Chondrocyte (in vitro differentiated cells): ENCODE data around the gene DAZAP1. TPM values are rescaled to one million over a fixed set of nuclear protein-coding genes. Genes with fewer than 3 reads are reported as not detected.
A peak's percentile ranks its signal among the peaks of the same experiment; 100 is the strongest.
"Not testable (repeated sequence)": the region's sequence is repeated elsewhere in the genome, so short reads cannot be mapped to it uniquely, and the experiment has no call there.

ENCODE experiments used
- DNase-seq: peaks from one replicate; pipeline ENCODE4 v3.0.0; 2021; ENCODE audit warnings: mixed read lengths, low spot score
- H3K27ac Mint-ChIP-seq: one replicate; pipeline ENCODE4 v1.8.0; 2021; ENCODE audit warnings: mild to moderate bottlenecking, moderate library complexity, mixed read lengths; ENCODE audit not compliant: unreplicated experiment
- H3K27me3 Mint-ChIP-seq: 2 replicates; pipeline ENCODE4 v1.8.0; 2021; ENCODE audit warnings: low read depth, mixed read lengths
- H3K36me3 Mint-ChIP-seq: 2 replicates; pipeline ENCODE4 v1.8.0; 2021; ENCODE audit warnings: low read depth, mixed read lengths
- H3K4me1 Mint-ChIP-seq: 2 replicates; pipeline ENCODE4 v1.8.0; 2021; ENCODE audit warnings: low read depth, mild to moderate bottlenecking, mixed read lengths
- H3K4me3 Mint-ChIP-seq: one replicate; pipeline ENCODE4 v1.8.0; 2021; ENCODE audit warnings: mild to moderate bottlenecking, moderate library complexity, mixed read lengths; ENCODE audit not compliant: unreplicated experiment
- H3K9me3 Mint-ChIP-seq: 2 replicates; pipeline ENCODE4 v1.8.0; 2021; ENCODE audit warnings: low read depth, mixed read lengths
- CTCF ChIP-seq: fragments of 200-600 bp; sonication (generic); IDR thresholded peaks from 2 replicates; pipeline ENCODE4 v1.5.0; 2021; ENCODE audit warnings: antibody characterized with exemption, mild to moderate bottlenecking, moderate library complexity
- total RNA-seq: library from RNA; stranded (reverse); gene quantifications from 3 replicates; pipeline ENCODE4 v1.2.1, GENCODE V29; 2021

Gene DAZAP1
- total RNA-seq, 1 donor from 2014 or later: 88.0 TPM

GRCh38 chr19:1417145-1417544 lies 9.8 kb downstream of the DAZAP1 start:
- H3K4me1 Mint-ChIP-seq: peaks cover 35% of the 10 kb centered on the region
- H3K27me3 Mint-ChIP-seq: no peaks in the 10 kb centered on the region
- no peak for TF ChIP-seq CTCF
- peak overlapping the region; percentile 98 for H3K27ac Mint-ChIP-seq
- H3K4me3 Mint-ChIP-seq: no peak overlapping the region
- DNase-seq: no peak
- H3K36me3 Mint-ChIP-seq: peaks cover 8% of the 10 kb centered on the region
- H3K9me3 Mint-ChIP-seq: no peaks in the 10 kb centered on the region

- H3K36me3 Mint-ChIP-seq: peaks cover 13% of the 10 kb centered on the region
- DNase-seq: no peak
- H3K27ac Mint-ChIP-seq: peak overlapping the region; percentile 54
- no peak overlapping the region for H3K4me3 Mint-ChIP-seq
- H3K9me3 Mint-ChIP-seq: no peaks in the 10 kb centered on the region
- H3K27me3 Mint-ChIP-seq: no peaks in the 10 kb centered on the region
- peaks cover 33% of the 10 kb centered on the region for H3K4me1 Mint-ChIP-seq
- TF ChIP-seq CTCF: no peak
Measured at GRCh38 chr19:1417681-1418495, 10.5 kb downstream of the DAZAP1 start.

GRCh38 chr19:1418496-1418775 lies 11.1 kb downstream of the DAZAP1 start:
- Mint-ChIP-seq H3K27me3 (no peaks in the 10 kb centered on the region), H3K4me3 (no peak overlapping the region), H3K27ac (no peak overlapping the region), H3K36me3 (peaks cover 17% of the 10 kb centered on the region), H3K4me1 (peaks cover 33% of the 10 kb centered on the region), H3K9me3 (no peaks in the 10 kb centered on the region)
- no peak for TF ChIP-seq CTCF
- DNase-seq: no peak

GRCh38 chr19:1418951-1419738 lies 11.8 kb downstream of the DAZAP1 start:
- Mint-ChIP-seq H3K27me3 (no peaks in the 10 kb centered on the region), H3K4me3 (no peak overlapping the region), H3K9me3 (no peaks in the 10 kb centered on the region), H3K27ac (peak overlapping the region; percentile 57), H3K36me3 (peaks cover 17% of the 10 kb centered on the region), H3K4me1 (peaks cover 33% of the 10 kb centered on the region)
- no peak for DNase-seq
- no peak for TF ChIP-seq CTCF

- peaks cover 17% of the 10 kb centered on the region for H3K36me3 Mint-ChIP-seq
- not testable (repeated sequence) for DNase-seq, H3K27me3 Mint-ChIP-seq, H3K27ac Mint-ChIP-seq, H3K4me3 Mint-ChIP-seq, H3K9me3 Mint-ChIP-seq
- peaks cover 29% of the 10 kb centered on the region for H3K4me1 Mint-ChIP-seq
Measured at GRCh38 chr19:1420085-1420484, 12.7 kb downstream of the DAZAP1 start.
